Gastroesophageal sphincter (tissue), 4 donors: ENCODE results near the gene CD4. TPM values are rescaled to one million over a fixed set of nuclear protein-coding genes. Genes with fewer than 3 reads are reported as not detected.
A peak's percentile ranks its signal among the peaks of the same experiment; 100 is the strongest.
"Not testable (repeated sequence)": the region's sequence is repeated elsewhere in the genome, so short reads cannot be mapped to it uniquely, and the experiment has no call there.

ENCODE experiments used
- ATAC-seq: fragments of 150-250 bp; one replicate; pipeline ENCODE4 v1.9.1; 2016; ENCODE audit warnings: mild to moderate bottlenecking, moderate library complexity
- H3K27ac ChIP-seq, 4 donors: fragments of 200-600 bp; sonication (generic) in 3 of 4; 1 replicate in 3 of 4; 2 replicates in 1 of 4; pipeline ENCODE4 v1.5.1; 2016 to 2019
- H3K27me3 ChIP-seq: fragments of 200-600 bp; sonication (generic); one replicate; pipeline ENCODE4 v1.5.1; 2019
- H3K36me3 ChIP-seq, 2 donors: fragments of 200-600 bp; sonication (generic); one replicate each; pipeline ENCODE4 v1.5.1; 2019; ENCODE audit warnings: control low read depth in 1 of 2
- H3K4me1 ChIP-seq, 3 donors: fragments of 200-600 bp; sonication (generic); 1 replicate in 2 of 3; 2 replicates in 1 of 3; pipeline ENCODE4 v1.5.1; 2016 to 2019; ENCODE audit warnings: control low read depth in 2 of 3
- H3K4me3 ChIP-seq, 2 donors: fragments of 200-600 bp; sonication (generic); one replicate each; pipeline ENCODE4 v1.5.1; 2019; ENCODE audit warnings: mild to moderate bottlenecking in 1 of 2, moderate library complexity in 1 of 2
- H3K9me3 ChIP-seq, 3 donors: fragments of 200-600 bp; sonication (generic); one replicate each; pipeline ENCODE4 v1.5.1; 2017 to 2019; ENCODE audit warnings: control low read depth in 2 of 3
- EP300 ChIP-seq: sonication (generic); formaldehyde crosslinking; IDR thresholded peaks from one replicate; pipeline ENCODE4 v1.6.1; 2017; ENCODE audit warnings: antibody characterized with exemption, mild to moderate bottlenecking
- POLR2A ChIP-seq, 2 donors: fragments of 450-650 bp; IDR thresholded peaks; one replicate each; pipeline ENCODE4 v1.6.1; 2017; ENCODE audit warnings: antibody characterized with exemption in 2 of 2, mild to moderate bottlenecking in 2 of 2, moderate library complexity in 1 of 2
- POLR2AphosphoS5 ChIP-seq: sonication (generic); formaldehyde crosslinking; IDR thresholded peaks from one replicate; pipeline ENCODE4 v1.6.1; 2017; ENCODE audit warnings: antibody characterized with exemption
- WGBS, 2 donors: methylation state at CpG; one replicate each; pipeline ENCODE4 v1.1.5; 2018; ENCODE audit warnings: low coverage in 1 of 2; 5-methylcytosine and 5-hydroxymethylcytosine counted together
- total RNA-seq, 4 donors: library from RNA; depleted of rRNA; stranded (reverse); fragments of >200 nt; gene quantifications; one replicate each; pipeline ENCODE4 v1.1.0, GENCODE V29; 2016
- TF ChIP-seq, protein P1 (sequence below), 4 experiments: fragments of 200-600 bp in 2 of 4; fragments of 450-650 bp in 2 of 4; sonication (generic) in 1 of 4; IDR thresholded peaks; one replicate each; pipeline ENCODE4 v1.5.1; 2017 to 2019; ENCODE audit warnings: antibody characterized with exemption in 4 of 4, mild to moderate bottlenecking in 2 of 4, moderate library complexity in 2 of 4

The CD4 gene
- 10 to 100 TPM in 2 of 4 donors, 1 to 10 TPM in 2; 2.6 to 15.2 (median 9.1) TPM for total RNA-seq

DNA sequence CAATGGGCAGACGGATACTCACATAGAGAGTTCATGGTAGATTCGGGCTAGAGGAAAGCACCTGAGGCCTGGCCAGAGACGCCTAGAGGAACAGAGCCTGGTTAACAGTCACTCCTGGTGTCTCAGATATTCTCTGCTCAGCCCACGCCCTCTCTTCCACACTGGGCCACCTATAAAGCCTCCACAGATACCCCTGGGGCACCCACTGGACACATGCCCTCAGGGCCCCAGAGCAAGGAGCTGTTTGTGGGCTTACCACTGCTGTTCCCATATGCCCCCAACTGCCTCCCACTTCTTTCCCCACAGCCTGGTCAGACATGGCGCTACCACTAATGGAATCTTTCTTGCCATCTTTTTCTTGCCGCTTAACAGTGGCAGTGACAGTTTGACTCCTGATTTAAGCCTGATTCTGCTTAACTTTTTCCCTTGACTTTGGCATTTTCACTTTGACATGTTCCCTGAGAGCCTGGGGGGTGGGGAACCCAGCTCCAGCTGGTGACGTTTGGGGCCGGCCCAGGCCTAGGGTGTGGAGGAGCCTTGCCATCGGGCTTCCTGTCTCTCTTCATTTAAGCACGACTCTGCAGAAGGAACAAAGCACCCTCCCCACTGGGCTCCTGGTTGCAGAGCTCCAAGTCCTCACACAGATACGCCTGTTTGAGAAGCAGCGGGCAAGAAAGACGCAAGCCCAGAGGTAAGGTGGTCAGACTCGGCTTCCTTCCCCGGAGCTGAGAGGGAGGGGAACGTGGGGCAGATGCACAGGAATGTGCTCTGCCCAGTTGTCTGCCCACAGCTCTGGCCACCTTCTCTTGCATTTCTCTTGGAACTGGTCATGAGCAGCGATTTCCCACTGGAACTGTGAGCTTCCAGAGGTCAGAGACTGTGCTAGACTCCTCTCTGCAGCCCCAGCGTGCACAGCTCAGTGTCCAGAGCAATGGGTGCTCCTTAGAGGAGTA is at the start of gene CD4:
CD4 (plus strand) TSS at position 557 of the 953 bp plus-strand sequence. CDS start 10,611 bp downstream, outside the sequence.
- no peaks in the 10 kb centered on the region for H3K36me3 ChIP-seq
- H3K4me3 ChIP-seq = peak within 1 kb of the TSS in 1 of 2 donors; percentile 35
- no peaks in the 10 kb centered on the region for H3K9me3 ChIP-seq
- TF ChIP-seq POLR2A (IDR thresholded peaks at IDR 0.05) = peak; percentile 11 to 39
- TF ChIP-seq, protein P1, sequence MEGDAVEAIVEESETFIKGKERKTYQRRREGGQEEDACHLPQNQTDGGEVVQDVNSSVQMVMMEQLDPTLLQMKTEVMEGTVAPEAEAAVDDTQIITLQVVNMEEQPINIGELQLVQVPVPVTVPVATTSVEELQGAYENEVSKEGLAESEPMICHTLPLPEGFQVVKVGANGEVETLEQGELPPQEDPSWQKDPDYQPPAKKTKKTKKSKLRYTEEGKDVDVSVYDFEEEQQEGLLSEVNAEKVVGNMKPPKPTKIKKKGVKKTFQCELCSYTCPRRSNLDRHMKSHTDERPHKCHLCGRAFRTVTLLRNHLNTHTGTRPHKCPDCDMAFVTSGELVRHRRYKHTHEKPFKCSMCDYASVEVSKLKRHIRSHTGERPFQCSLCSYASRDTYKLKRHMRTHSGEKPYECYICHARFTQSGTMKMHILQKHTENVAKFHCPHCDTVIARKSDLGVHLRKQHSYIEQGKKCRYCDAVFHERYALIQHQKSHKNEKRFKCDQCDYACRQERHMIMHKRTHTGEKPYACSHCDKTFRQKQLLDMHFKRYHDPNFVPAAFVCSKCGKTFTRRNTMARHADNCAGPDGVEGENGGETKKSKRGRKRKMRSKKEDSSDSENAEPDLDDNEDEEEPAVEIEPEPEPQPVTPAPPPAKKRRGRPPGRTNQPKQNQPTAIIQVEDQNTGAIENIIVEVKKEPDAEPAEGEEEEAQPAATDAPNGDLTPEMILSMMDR (IDR thresholded peaks at IDR 0.05) = no peak
- 74 to 87% methylated on average over 4 to 6 of the region's 18 CpGs for WGBS, 2 donors
- ATAC-seq = peak; percentile 67
- H3K27ac ChIP-seq = peak within 1 kb of the TSS in 3 of 4 donors; percentile 3 to 44 (median 35)
- H3K27me3 ChIP-seq = no peaks in the 10 kb centered on the region
- peaks cover 0 to 12% (median 3%) of the 10 kb centered on the region in 3 donors for H3K4me1 ChIP-seq

DNA sequence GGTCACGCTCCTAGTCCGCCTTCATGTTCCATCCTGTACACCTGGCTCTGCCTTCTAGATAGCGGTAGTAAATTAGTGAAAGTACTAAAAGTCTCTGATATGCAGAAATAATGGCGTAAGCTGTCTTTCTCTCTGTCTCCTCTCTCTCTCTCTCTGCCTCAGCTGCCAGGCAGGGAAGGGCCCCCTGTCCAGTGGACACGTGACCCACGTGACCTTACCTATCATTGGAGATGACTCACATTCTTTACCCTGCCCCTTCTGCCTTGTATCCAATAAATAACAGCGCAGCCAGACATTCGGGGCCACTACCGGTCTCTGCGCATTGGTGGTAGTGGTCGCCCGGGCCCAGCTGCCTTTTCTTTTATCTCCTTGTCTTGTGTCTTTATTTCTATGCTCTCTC is 47.2 kb upstream of the CD4 start:
- WGBS, 2 donors = 63% methylated on average over 12 of the region's 12 CpGs; no CpG with 5 or more reads in 1 of the 2 donors
- not testable (repeated sequence) for ATAC-seq, H3K4me3 ChIP-seq, H3K9me3 ChIP-seq, H3K27ac ChIP-seq, H3K4me1 ChIP-seq, H3K27me3 ChIP-seq
- H3K36me3 ChIP-seq = peaks cover 0 to 12% of the 10 kb centered on the region in 2 donors

DNA sequence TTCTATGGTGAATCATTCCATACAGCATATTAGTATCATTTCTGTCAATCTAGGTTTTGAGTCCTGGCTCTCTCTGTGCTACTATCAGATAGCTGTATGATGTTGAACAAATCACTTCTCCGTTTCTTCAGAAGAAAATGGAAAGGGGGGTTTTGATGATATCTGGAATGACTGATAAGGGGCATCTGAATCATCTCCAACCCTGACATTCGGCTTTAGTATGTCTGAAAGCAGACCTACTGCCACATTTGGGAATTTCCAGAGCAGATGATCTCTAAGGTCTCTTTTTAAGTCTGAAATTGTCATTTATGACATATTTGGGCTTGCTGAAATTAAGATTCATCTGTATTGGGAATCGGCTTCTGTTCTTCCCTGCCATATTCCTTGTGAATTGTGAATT is 46.5 kb upstream of the CD4 start:
- TF ChIP-seq POLR2AphosphoS5 = no peak
- no peak for TF ChIP-seq POLR2A (IDR thresholded peaks at IDR 0.05)

DNA sequence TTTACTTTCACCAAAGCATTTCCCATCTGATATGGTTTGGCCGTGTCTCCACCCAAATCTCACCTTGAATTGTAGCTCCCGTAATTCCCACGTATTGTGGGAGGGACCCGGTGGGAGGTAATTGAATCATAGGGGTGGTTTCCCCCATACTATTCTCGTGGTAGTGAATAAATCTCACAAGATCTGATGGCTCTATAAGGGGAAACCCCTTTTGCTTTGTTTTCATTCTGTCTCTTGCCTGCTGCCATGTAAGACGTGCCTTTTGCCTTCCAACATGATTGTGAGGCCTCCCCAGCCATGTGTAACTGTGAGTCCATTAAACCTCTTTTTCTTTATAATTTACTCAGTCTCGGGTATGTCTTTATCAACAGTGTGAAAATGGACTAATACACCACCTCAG is 46.0 kb upstream of the CD4 start:
- H3K4me1 ChIP-seq, H3K27ac ChIP-seq, H3K9me3 ChIP-seq, H3K27me3 ChIP-seq, ATAC-seq, H3K4me3 ChIP-seq: not testable (repeated sequence)
- WGBS, 2 donors = 56 to 61% methylated on average over 7 of the region's 7 CpGs
- H3K36me3 ChIP-seq = peaks cover 0 to 24% of the 10 kb centered on the region in 2 donors

More for the DNA sequence above, 46.5 kb upstream of the CD4 start:
- WGBS, 2 donors = 72 to 86% methylated on average over 3 of the region's 3 CpGs
- H3K27me3 ChIP-seq = no peaks in the 10 kb centered on the region
- peaks cover 0 to 20% of the 10 kb centered on the region in 2 donors for H3K36me3 ChIP-seq
- ATAC-seq = no peak
- H3K4me1 ChIP-seq = no peaks in the 10 kb centered on the region
- H3K9me3 ChIP-seq = no peaks in the 10 kb centered on the region
- no peak overlapping the region for H3K4me3 ChIP-seq
- no peak overlapping the region for H3K27ac ChIP-seq

DNA sequence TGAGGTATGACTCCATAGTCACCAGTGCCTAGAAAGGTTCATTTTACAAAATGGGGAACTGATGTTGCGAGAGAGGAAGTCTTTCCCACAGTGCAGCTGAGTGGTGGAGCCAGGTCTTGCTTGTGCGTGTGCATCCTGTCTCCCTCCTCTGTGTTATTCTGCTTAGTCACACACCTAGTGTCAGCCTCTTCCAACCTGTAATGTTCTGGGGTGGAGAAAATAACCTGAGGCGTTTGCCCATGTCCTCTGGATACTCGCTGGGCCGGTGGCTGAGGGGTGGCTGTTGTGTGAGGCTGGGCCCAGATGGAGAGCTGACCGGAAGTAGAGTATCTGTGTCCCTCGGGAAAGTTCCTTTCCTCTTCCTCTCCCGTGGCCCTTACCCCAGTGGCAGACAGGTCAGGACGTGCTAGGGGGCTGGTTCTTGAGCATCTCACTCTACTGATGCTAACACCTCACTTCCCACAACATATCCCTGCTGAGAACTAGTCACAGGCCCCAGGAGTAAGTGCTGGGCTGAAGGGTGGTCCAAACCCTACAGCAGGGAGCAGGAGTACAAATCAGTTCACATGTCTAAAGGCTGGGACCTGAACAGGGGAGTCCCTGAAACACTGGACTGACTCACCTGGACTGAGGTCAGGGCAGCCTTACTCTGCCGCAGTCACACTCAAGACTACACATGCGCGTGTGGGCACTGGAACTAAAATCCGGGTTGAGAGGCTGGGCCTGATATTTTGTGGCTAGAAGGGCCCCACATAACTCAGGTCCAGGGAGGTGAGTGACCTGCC is 43.4 kb upstream of the CD4 start:
- no peaks in the 10 kb centered on the region for H3K27me3 ChIP-seq
- WGBS, 2 donors = 69 to 100% methylated on average over 1 to 7 of the region's 13 CpGs
- peak overlapping the region in 3 of 4 donors; percentile 22 to 41 (median 29) for H3K27ac ChIP-seq
- TF ChIP-seq POLR2A (IDR thresholded peaks at IDR 0.05) = no peak
- no peak for TF ChIP-seq POLR2AphosphoS5
- no peak for TF ChIP-seq EP300
- TF ChIP-seq, protein P1 (IDR thresholded peaks at IDR 0.05) = no peak
- no peaks in the 10 kb centered on the region for H3K9me3 ChIP-seq
- H3K4me1 ChIP-seq = peaks cover 0 to 13% (median 0%) of the 10 kb centered on the region in 3 donors
- peaks cover 0 to 50% of the 10 kb centered on the region in 2 donors for H3K36me3 ChIP-seq
- ATAC-seq = peak; percentile 51
- no peak overlapping the region for H3K4me3 ChIP-seq

DNA sequence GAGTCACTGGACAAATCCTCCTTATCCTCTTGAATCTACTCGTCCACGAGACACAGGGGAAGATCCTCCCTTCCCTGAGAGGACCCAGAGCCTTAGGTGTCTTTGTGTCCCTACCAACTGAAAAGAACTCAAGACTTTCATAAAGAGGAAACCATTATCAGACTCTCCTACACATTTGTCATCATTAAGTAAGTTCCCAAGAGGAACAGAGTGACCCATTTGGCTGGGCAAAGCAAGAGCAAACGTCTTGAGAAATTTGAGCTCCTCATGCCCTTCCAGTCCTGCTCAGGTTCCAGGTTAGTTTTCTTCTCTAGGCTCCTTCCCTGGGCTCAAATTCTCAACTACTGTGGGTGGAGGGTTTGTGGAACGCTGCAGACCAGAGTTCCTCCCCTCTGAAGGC is 42.1 kb upstream of the CD4 start:
- Histone ChIP-seq H3K27me3 (no peaks in the 10 kb centered on the region), H3K27ac (no peak overlapping the region), H3K9me3 (no peaks in the 10 kb centered on the region), H3K36me3 (peaks cover 0 to 62% of the 10 kb centered on the region in 2 donors), H3K4me1 (peaks cover 0 to 26% (median 6%) of the 10 kb centered on the region in 3 donors), H3K4me3 (no peak overlapping the region)
- TF ChIP-seq EP300 (no peak), POLR2AphosphoS5 (no peak), POLR2A (IDR thresholded peaks at IDR 0.05) (no peak)
- TF ChIP-seq, protein P1 (IDR thresholded peaks at IDR 0.05) = no peak
- no peak for ATAC-seq
- WGBS, 2 donors = 48 to 54% methylated on average over 2 to 4 of the region's 4 CpGs
